HG02678 (cell line): ENCODE results near the gene SLC35F3.
"Not testable (repeated sequence)": the region's sequence is repeated elsewhere in the genome, so short reads cannot be mapped to it uniquely, and the experiment has no call there.

Source experiments
- ATAC-seq: cut with Tn5 transposase; IDR thresholded peaks from one replicate; pipeline ENCODE4 v1.9.1; 2021; ENCODE audit warnings: mild to moderate bottlenecking, moderate library complexity; ENCODE audit not compliant: unreplicated experiment

SLC35F3 gene

GRCh38 chr1:234139966-234140365 lies 235.5 kb downstream of the SLC35F3 start:
- ATAC-seq: no peak

GRCh38 chr1:234140388-234140787 lies 235.9 kb downstream of the SLC35F3 start:
- no peak for ATAC-seq

- no peak for ATAC-seq
Observed at GRCh38 chr1:234141006-234141405, 236.5 kb downstream of the SLC35F3 start.

GRCh38 chr1:234143681-234144080 lies 239.2 kb downstream of the SLC35F3 start:
- no peak for ATAC-seq

GRCh38 chr1:234144901-234145300 lies 240.4 kb downstream of the SLC35F3 start:
- no peak for ATAC-seq

GRCh38 chr1:234148350-234148749 lies 243.9 kb downstream of the SLC35F3 start:
- ATAC-seq: no peak

GRCh38 chr1:234148816-234149215 lies 244.3 kb downstream of the SLC35F3 start:
- no peak for ATAC-seq

GRCh38 chr1:234149217-234149616 lies 244.7 kb downstream of the SLC35F3 start:
- no peak for ATAC-seq

- no peak for ATAC-seq
Observed at GRCh38 chr1:234150892-234151291, 246.4 kb downstream of the SLC35F3 start.

- ATAC-seq: not testable (repeated sequence)
Observed at GRCh38 chr1:234152344-234152743, 247.9 kb downstream of the SLC35F3 start.

GRCh38 chr1:234154320-234155251 lies 250.1 kb downstream of the SLC35F3 start:
- peak; percentile 47 for ATAC-seq

GRCh38 chr1:234162661-234163060 lies 258.2 kb downstream of the SLC35F3 start:
- ATAC-seq: no peak

- no peak for ATAC-seq
Observed at GRCh38 chr1:234163267-234163919, 258.9 kb downstream of the SLC35F3 start.

- no peak for ATAC-seq
Observed at GRCh38 chr1:234164098-234164709, 259.7 kb downstream of the SLC35F3 start.

- no peak for ATAC-seq
Observed at GRCh38 chr1:234168061-234168724, 263.7 kb downstream of the SLC35F3 start.

GRCh38 chr1:234169161-234169849 lies 264.8 kb downstream of the SLC35F3 start:
- no peak for ATAC-seq

- no peak for ATAC-seq
Observed at GRCh38 chr1:234170067-234170466, 265.6 kb downstream of the SLC35F3 start.

GRCh38 chr1:234170622-234171021 lies 266.1 kb downstream of the SLC35F3 start:
- no peak for ATAC-seq

GRCh38 chr1:234173968-234174367 lies 269.5 kb downstream of the SLC35F3 start:
- no peak for ATAC-seq

- ATAC-seq: no peak
Observed at GRCh38 chr1:234175363-234175762, 270.9 kb downstream of the SLC35F3 start.

GRCh38 chr1:234176000-234176399 lies 271.5 kb downstream of the SLC35F3 start:
- ATAC-seq: no peak
